CD4-positive, CD25-positive, alpha-beta regulatory T cell (primary cell): ENCODE data around the gene DLX1. TPM values are rescaled to one million over a fixed set of nuclear protein-coding genes. Genes with fewer than 3 reads are reported as not detected.

ENCODE experiments used
- ATAC-seq, 2 donors: fragments of 150-1000 bp; cut with Tn5 transposase; one replicate each; pipeline ENCODE4 v1.10.0; 2021; ENCODE audit warnings: low read depth in 2 of 2, moderate number of reproducible peaks in 2 of 2, moderate library complexity in 1 of 2
- DNase-seq, 3 donors: peaks; one replicate each; pipeline versions ENCODE4 v3.0.0 to v3.0.0-alpha.2; 2012 to 2022; ENCODE audit warnings: mixed read lengths in 1 of 3
- H3K27ac ChIP-seq: one replicate; pipeline ENCODE4 v1.7.0; 2013; ENCODE audit warnings: mild to moderate bottlenecking, low read length; ENCODE audit not compliant: insufficient read depth, poor library complexity, severe bottlenecking
- H3K27me3 ChIP-seq: one replicate; pipeline ENCODE4 v1.7.0; 2013; ENCODE audit warnings: low read length; ENCODE audit not compliant: control insufficient read depth, insufficient read depth
- H3K36me3 ChIP-seq: one replicate; pipeline ENCODE4 v1.7.0; 2013; ENCODE audit warnings: mild to moderate bottlenecking, low read length, moderate library complexity; ENCODE audit not compliant: control insufficient read depth, insufficient read depth
- H3K4me1 ChIP-seq: 2 replicates; pipeline ENCODE4 v1.7.0; 2013; ENCODE audit warnings: mild to moderate bottlenecking, low read length; ENCODE audit not compliant: insufficient read depth, control insufficient read depth, poor library complexity, severe bottlenecking
- H3K4me3 ChIP-seq: one replicate; pipeline ENCODE4 v1.7.0; 2013; ENCODE audit warnings: low read depth, mild to moderate bottlenecking, low read length, moderate library complexity
- H3K9me3 ChIP-seq, 2 experiments: 1 replicate in 1 of 2; 2 replicates in 1 of 2; pipeline ENCODE4 v1.7.0; 2013; ENCODE audit warnings: low read length in 2 of 2, mild to moderate bottlenecking in 1 of 2, moderate library complexity in 1 of 2; ENCODE audit not compliant: control insufficient read depth in 2 of 2
- H3K27ac Mint-ChIP-seq, 3 donors: one replicate each; pipeline ENCODE4 v1.8.0; 2020 to 2022; ENCODE audit warnings: mild to moderate bottlenecking in 3 of 3, mixed read lengths in 3 of 3, moderate library complexity in 2 of 3
- H3K27me3 Mint-ChIP-seq: one replicate; pipeline ENCODE4 v1.8.0; 2022; ENCODE audit warnings: mild to moderate bottlenecking, mixed read lengths
- H3K36me3 Mint-ChIP-seq: one replicate; pipeline ENCODE4 v1.8.0; 2020; ENCODE audit warnings: mixed read lengths
- H3K4me1 Mint-ChIP-seq, 4 donors: one replicate each; pipeline ENCODE4 v1.8.0; 2020 to 2022; ENCODE audit warnings: mixed read lengths in 4 of 4, mild to moderate bottlenecking in 1 of 4
- H3K4me3 Mint-ChIP-seq, 4 donors: one replicate each; pipeline ENCODE4 v1.8.0; 2020 to 2022; ENCODE audit warnings: mild to moderate bottlenecking in 4 of 4, mixed read lengths in 4 of 4, moderate library complexity in 3 of 4
- H3K9me3 Mint-ChIP-seq, 7 donors: one replicate each; pipeline ENCODE4 v1.8.0; 2020 to 2022; ENCODE audit warnings: mixed read lengths in 7 of 7, mild to moderate bottlenecking in 3 of 7, moderate library complexity in 2 of 7
- polyA plus RNA-seq, 4 donors: library from polyadenylated mRNA; unstranded; fragments of 300-500 nt; fragmentation: Illumina TruSeq; gene quantifications; one replicate each; pipeline ENCODE4 v1.2.3, GENCODE V29; 2021
- total RNA-seq: library from RNA; stranded (reverse); gene quantifications from one replicate; pipeline ENCODE4 v1.2.3, GENCODE V29; 2022

DLX1 gene
- total and polyA plus RNA-seq, 5 donors from 2014 or later, result not detected

DNA sequence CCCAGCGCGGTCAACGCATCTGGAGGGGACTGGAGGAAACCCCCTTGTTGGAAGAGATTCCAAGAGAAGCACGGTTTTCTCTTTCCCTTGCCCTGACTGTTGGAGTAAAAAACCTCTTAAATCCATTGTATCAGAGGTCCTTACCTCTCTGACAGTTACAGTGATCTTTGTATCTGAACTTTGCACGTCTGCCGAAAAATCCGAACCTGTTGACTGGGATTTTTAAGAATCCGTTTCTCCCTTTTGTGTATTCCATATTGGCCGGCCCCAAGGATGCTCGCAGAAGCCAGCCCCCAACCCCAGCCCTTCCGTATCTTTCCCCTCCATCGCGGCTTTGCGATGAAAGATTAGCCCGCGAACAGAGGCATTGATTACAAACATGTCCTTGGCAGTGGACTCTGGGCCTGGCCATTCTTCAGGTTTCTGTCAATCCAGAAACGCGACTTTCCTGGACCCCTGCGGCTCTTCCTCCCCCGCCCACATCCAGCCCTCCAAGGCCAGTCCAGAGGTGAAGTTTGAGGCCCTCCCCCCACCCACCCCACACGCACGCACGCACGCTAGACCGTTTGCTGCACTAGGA lies 4.6 kb upstream of the DLX1 start:
- no peaks in the 10 kb centered on the region for H3K36me3 Mint-ChIP-seq
- H3K27me3 Mint-ChIP-seq, result peaks cover 95% of the 10 kb centered on the region
- ATAC-seq (no peak), DNase-seq (peak in 1 of 3 donors; percentile 21)
- H3K4me3 Mint-ChIP-seq, result peak overlapping the region in 2 of 4 donors; percentile 51 to 71
- Histone ChIP-seq H3K9me3 (peaks cover 0 to 11% of the 10 kb centered on the region in 2 experiments), H3K4me1 (peaks cover 34% of the 10 kb centered on the region), H3K27ac (no peak overlapping the region), H3K4me3 (no peak overlapping the region), H3K36me3 (no peaks in the 10 kb centered on the region), H3K27me3 (peaks cover 58% of the 10 kb centered on the region)
- H3K27ac Mint-ChIP-seq, result peak overlapping the region in 2 of 3 donors; percentile 46 to 87
- peaks cover 0 to 14% (median 2%) of the 10 kb centered on the region in 7 donors for H3K9me3 Mint-ChIP-seq
- peaks cover 10 to 48% (median 31%) of the 10 kb centered on the region in 4 donors for H3K4me1 Mint-ChIP-seq

- Mint-ChIP-seq H3K27ac (peak overlapping the region in 1 of 3 donors; percentile 46), H3K4me1 (peaks cover 13 to 55% (median 36%) of the 10 kb centered on the region in 4 donors), H3K36me3 (no peaks in the 10 kb centered on the region), H3K4me3 (peak overlapping the region; percentile 8 to 97 (median 65)), H3K9me3 (peaks cover 0 to 15% (median 2%) of the 10 kb centered on the region in 7 donors), H3K27me3 (peaks cover 96% of the 10 kb centered on the region)
- Histone ChIP-seq H3K27ac (no peak overlapping the region), H3K9me3 (peaks cover 0 to 11% of the 10 kb centered on the region in 2 experiments), H3K4me3 (no peak overlapping the region), H3K36me3 (no peaks in the 10 kb centered on the region), H3K4me1 (peaks cover 41% of the 10 kb centered on the region), H3K27me3 (peaks cover 62% of the 10 kb centered on the region)
- ATAC-seq (no peak), DNase-seq (peak in 1 of 3 donors; percentile 20)
Observed at GRCh38 chr2:172081221-172082022, 3.9 kb upstream of the DLX1 start.

- H3K27ac Mint-ChIP-seq, result peak overlapping the region in 2 of 3 donors; percentile 10 to 92
- Histone ChIP-seq H3K9me3 (peaks cover 0 to 11% of the 10 kb centered on the region in 2 experiments), H3K4me3 (no peak overlapping the region), H3K36me3 (no peaks in the 10 kb centered on the region), H3K27ac (no peak overlapping the region), H3K4me1 (peaks cover 50% of the 10 kb centered on the region), H3K27me3 (peaks cover 64% of the 10 kb centered on the region)
- peaks cover 15 to 64% (median 40%) of the 10 kb centered on the region in 4 donors for H3K4me1 Mint-ChIP-seq
- DNase-seq (no peak), ATAC-seq (no peak)
- H3K27me3 Mint-ChIP-seq, result peaks cover 96% of the 10 kb centered on the region
- H3K4me3 Mint-ChIP-seq, result peak overlapping the region; percentile 8 to 97 (median 64)
- H3K9me3 Mint-ChIP-seq, result peaks cover 0 to 16% (median 2%) of the 10 kb centered on the region in 7 donors
- no peaks in the 10 kb centered on the region for H3K36me3 Mint-ChIP-seq
Observed at GRCh38 chr2:172082105-172082943, 3.0 kb upstream of the DLX1 start.

- H3K4me3 ChIP-seq, result peak overlapping the region; percentile 41
- H3K27ac ChIP-seq, result no peak overlapping the region
- H3K27me3 ChIP-seq, result peaks cover 68% of the 10 kb centered on the region
- Mint-ChIP-seq H3K9me3 (peaks cover 0 to 18% (median 6%) of the 10 kb centered on the region in 7 donors), H3K27ac (peak overlapping the region in 2 of 3 donors; percentile 81 to 83), H3K36me3 (no peaks in the 10 kb centered on the region), H3K27me3 (peaks cover 98% of the 10 kb centered on the region), H3K4me1 (peaks cover 17 to 72% (median 44%) of the 10 kb centered on the region in 4 donors), H3K4me3 (peak overlapping the region; percentile 56 to 97 (median 86))
- H3K9me3 ChIP-seq, result peaks cover 0 to 11% of the 10 kb centered on the region in 2 experiments
- peaks cover 58% of the 10 kb centered on the region for H3K4me1 ChIP-seq
- H3K36me3 ChIP-seq, result no peaks in the 10 kb centered on the region
- ATAC-seq, result no peak
- DNase-seq, result no peak
Observed at GRCh38 chr2:172082944-172083627, 2.2 kb upstream of the DLX1 start.

DNA sequence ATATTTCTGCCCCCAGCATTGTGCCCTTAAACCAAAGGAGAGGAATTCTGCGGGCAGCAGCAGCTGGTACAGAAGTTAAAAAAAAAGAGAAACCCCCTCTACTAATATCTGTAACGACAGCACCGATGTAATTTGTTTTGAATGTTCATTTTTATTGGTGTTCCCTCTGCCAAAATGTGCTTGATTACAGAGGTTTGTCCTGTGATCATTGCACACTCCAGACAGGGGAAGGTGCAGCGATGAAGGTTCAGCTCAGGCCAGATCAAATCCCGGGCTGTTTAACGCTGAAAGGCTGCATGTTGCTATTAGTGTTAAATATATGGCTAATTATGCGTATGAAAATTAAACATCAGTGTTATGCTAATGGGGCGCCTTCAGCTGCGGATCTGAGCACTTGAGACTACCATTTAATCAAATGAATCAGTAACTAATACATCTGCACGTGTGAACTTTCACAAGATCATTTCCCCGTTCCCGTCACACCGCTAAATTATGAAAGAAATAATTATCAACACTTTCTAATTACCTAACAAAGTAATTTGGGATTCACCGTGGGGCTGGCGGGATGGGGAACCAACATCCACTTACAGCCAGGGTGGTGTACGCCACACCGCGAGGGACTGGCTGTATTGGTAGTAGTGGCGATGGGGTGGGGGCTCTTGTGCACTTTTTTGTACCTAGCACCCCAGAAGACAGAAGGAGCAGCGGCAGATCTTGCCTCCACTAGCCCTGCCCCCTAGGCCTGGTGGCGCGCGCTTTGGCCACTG lies 1.5 kb upstream of the DLX1 start:
- Mint-ChIP-seq H3K4me1 (peaks cover 24 to 78% (median 50%) of the 10 kb centered on the region in 4 donors), H3K27ac (peak overlapping the region in 2 of 3 donors; percentile 81 to 83), H3K27me3 (peaks cover 98% of the 10 kb centered on the region), H3K4me3 (peak overlapping the region; percentile 81 to 97 (median 88)), H3K36me3 (no peaks in the 10 kb centered on the region), H3K9me3 (peaks cover 0 to 20% (median 6%) of the 10 kb centered on the region in 7 donors)
- no peaks in the 10 kb centered on the region for H3K36me3 ChIP-seq
- peaks cover 72% of the 10 kb centered on the region for H3K27me3 ChIP-seq
- peaks cover 61% of the 10 kb centered on the region for H3K4me1 ChIP-seq
- H3K9me3 ChIP-seq, result peaks cover 0 to 17% of the 10 kb centered on the region in 2 experiments
- no peak overlapping the region for H3K27ac ChIP-seq
- no peak for ATAC-seq
- DNase-seq, result peak in 1 of 3 donors; percentile 28
- peak overlapping the region; percentile 41 for H3K4me3 ChIP-seq

- no peak overlapping the region for H3K27ac ChIP-seq
- peaks cover 25 to 78% (median 50%) of the 10 kb centered on the region in 4 donors for H3K4me1 Mint-ChIP-seq
- peaks cover 0 to 18% of the 10 kb centered on the region in 2 experiments for H3K9me3 ChIP-seq
- ATAC-seq (no peak), DNase-seq (no peak)
- no peaks in the 10 kb centered on the region for H3K36me3 Mint-ChIP-seq
- H3K9me3 Mint-ChIP-seq, result peaks cover 0 to 20% (median 6%) of the 10 kb centered on the region in 7 donors
- H3K36me3 ChIP-seq, result no peaks in the 10 kb centered on the region
- H3K4me1 ChIP-seq, result peaks cover 61% of the 10 kb centered on the region
- peaks cover 98% of the 10 kb centered on the region for H3K27me3 Mint-ChIP-seq
- peak overlapping the region; percentile 81 to 97 (median 90) for H3K4me3 Mint-ChIP-seq
- peak overlapping the region in 1 of 3 donors; percentile 81 for H3K27ac Mint-ChIP-seq
- H3K27me3 ChIP-seq, result peaks cover 74% of the 10 kb centered on the region
- no peak overlapping the region for H3K4me3 ChIP-seq
Observed at GRCh38 chr2:172084395-172084644, 987 bp upstream of the DLX1 start.
